HG03439 (cell line): Measurements from ENCODE around the gene LIMCH1.
"Not testable (repeated sequence)": the region's sequence is repeated elsewhere in the genome, so short reads cannot be mapped to it uniquely, and the experiment has no call there.

Source experiments
- ATAC-seq: cut with Tn5 transposase; IDR thresholded peaks from one replicate; pipeline ENCODE4 v1.9.1; 2021; ENCODE audit warnings: mild to moderate bottlenecking, moderate library complexity; ENCODE audit not compliant: unreplicated experiment

Gene LIMCH1

DNA sequence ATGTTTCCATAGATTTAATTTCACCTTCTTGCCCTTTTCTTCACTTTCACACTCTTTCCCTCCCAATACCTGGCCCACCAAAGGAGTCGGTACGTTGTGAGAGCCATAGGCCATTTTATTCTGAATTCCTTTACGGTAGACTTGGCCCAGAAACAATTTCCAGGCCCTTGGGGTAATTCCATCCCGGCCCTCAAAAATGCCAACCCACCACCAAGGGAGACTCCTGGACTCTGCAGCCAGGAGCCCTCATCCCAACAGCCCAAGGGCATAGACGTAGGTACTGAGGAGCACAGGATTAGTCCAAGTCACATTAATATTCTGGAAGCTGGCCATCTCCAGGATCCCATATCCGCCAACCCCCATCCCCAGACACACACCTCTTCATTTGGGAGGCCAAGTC, 102.9 kb downstream of the LIMCH1 start:
- no peak for ATAC-seq

DNA sequence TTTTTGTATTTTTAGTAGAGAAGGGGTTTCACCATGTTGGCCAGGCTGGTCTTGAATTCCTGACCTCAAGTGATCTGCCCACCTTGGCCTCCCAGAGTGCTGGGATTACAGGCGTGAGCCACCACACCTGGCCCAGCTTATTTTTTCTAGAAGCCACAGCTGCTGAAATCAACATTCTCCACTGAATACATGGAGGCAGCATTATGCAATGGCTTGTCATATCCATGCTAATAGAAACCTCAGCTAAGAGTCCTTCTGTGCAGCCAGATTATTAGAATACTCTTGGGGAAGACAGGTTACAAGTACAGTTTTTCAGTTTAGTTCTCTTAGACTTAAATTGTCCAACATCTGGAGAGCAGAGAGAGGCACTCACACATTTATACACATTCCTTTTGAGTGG, 104.8 kb downstream of the LIMCH1 start:
- ATAC-seq = not testable (repeated sequence)

DNA sequence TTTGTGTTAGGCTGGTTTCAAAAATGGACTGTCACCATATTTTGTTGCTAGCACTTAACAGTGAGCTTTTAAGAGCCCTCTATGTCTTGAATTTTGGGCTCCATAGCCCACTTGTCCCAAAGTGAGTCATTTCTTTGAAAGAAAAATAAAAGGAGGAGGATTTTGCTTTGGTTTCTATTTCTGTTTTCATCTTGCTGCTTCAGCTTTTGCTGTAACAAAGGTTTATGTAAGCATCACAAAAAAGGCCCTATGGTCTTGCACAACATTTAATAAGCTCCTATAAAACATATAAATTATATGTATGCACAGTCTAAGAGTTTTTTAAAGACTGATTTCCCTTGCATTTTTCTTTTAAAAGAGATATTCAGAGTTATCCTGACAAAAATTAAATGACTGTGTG, 105.4 kb downstream of the LIMCH1 start:
- no peak for ATAC-seq

DNA sequence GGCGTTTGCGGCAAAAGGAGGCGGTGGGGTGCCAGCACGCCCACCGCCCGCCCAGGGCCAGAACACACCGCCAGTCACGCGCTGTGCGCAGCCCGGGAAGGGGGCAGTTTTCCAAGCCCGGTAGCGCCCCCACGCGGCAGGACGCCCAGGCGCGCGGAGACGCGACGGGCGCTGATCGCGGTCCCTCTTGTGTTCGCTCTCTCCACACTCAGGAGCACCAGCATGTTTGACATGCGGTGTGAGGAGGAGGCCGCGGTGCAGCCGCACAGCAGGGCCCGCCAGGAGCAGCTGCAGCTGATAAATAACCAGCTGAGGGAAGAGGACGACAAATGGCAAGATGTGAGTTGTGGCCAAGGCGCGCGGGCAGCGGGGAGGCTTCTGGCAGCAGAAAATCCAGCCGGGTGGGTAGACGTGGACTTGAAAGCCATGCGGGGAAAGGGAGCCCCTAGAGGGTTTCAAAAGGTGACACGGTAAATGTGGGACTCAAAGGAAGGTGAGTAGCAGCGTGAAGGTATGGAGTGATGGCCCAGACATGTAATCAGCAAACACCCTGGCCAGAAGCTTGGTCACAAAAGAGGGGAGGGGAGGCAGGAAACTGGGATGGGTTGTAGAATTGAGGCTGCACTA, 106.4 kb downstream of the LIMCH1 start:
- ATAC-seq = no peak

DNA sequence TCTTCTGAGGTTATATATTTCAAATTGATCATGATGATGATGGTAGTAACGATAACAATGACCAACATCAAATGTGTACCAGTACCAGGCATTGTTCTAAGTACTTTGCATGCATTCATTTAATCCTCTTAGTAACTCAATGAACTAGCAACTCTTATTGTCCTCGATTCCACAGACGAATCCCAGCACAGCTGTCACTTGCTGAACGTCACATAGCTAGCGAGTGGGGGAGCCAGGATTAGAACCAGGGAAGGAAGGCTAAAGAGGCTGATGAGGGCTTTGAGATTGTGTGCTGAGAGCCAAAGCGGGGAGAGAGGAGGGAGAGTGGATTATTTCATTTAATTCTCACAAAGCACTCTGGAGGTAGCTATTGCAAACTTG, 106.9 kb downstream of the LIMCH1 start:
- no peak for ATAC-seq

DNA sequence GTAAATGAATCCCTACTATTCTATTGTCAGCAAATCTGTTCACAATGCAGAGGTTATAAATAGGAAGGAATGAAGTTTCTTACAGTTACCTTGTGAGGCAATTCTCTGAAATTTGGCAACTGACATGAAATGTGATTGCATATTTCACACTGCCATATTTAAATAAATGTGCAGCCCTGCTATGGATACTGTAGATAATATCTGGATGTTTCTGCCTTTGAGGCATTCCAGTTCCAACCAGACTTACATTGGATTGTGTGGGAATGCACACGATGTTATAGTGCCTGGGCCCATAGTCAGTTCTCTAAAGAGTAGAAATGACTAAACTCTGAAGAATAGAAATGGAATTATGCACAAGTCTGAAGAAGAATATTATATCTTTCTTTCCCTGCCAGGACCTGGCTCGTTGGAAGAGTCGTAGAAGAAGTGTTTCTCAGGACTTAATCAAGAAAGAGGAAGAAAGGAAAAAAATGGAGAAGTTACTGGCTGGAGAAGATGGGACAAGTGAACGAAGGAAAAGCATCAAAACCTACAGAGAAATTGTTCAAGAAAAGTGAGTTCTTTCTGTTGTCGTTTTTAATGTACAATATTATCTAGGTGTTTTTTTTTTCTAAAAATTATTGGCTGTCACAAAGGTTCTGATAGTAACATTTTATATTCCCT, 107.9 kb downstream of the LIMCH1 start:
- ATAC-seq = no peak

DNA sequence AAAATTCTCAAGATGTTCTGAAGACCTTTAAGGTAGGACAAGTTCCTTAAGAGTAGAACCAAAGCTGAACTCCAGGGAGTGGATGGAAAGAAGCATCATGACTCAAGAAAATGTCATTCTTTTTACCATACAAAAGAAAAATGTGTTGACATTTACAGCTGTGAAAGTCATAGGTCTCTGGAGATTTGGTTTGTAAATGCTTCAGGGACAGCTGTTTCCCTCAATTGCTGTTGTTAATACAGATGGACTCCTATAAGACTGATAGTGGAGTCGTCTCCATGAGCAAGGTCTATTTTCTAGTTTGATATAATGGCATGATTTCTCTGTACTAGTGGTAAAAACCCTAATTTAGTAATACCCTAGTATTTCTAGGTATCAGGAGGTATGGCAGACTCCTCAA, 108.9 kb downstream of the LIMCH1 start:
- no peak for ATAC-seq

DNA sequence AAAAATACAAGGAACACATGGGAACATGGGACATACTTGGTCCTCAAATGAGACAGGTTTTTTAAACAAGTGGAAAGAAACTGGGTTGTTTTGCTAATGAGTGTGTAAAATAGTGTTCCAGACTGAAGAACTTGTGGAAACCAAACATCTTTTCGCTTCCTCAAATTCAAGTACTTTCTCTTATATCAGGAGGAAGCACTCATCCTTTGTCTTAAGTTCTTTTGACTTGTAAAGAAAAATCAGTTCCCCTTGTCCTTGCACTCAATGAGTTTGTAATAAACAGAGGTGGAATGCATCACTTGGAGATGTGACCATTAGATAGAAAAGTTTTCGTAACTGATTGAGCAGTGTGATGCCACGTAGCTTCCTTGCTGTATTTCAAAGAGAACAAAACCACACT, 109.4 kb downstream of the LIMCH1 start:
- ATAC-seq = no peak

DNA sequence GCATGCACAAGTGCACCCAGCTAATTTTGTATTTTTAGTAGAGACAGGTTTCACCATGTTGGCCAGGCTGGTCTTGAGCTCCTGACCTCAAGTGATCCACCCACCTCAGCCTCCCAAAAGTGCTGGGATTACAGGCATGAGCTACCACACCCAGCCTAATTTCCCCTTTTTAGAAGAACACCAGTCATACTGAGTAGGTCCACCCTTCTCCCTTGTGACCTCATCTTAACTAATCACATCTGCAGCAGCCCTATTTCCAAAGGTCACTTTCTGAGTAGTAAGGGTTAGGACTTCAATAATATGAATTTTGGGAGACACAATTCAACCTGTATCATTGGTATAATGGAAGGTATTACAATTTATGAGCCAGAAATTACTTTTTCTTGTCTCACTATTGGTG, 113.2 kb downstream of the LIMCH1 start:
- ATAC-seq = not testable (repeated sequence)

DNA sequence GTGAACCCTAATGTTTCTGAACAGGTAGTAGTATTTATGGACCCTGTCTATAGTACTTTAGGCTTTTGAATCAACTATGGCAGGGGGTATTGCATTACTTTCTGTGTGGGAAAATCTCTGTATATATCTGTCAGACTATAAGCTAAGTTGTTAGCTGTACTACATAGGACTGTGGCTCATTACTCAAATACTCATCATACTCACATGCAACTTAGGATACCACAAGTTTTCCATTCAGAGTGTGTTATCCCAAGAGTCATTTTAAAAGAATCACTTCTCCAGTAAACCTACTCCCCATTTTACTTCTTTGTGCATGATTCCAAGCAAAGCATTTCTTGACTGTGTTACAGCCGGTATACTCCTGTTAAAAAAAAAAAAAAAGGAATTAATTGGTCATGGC, 115.0 kb downstream of the LIMCH1 start:
- ATAC-seq = no peak

DNA sequence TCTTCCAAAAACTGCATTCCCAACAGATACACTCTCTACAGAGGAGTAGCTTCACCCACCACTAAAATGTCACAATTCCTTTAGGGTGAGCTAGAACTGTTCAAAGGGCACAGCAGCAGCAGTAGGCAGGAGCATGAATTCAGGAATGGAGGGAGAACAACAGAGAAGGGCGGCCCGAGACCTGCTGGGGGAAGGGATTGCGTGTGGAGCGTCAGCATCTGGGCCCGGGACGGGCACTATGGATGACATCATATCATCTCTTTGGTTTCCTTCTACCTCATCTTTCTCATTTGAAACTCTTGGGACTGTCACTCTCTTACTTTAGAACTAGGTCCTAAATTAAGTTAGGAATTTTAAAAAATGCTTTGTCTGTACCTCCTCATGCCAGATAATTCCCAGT, 115.6 kb downstream of the LIMCH1 start:
- no peak for ATAC-seq

DNA sequence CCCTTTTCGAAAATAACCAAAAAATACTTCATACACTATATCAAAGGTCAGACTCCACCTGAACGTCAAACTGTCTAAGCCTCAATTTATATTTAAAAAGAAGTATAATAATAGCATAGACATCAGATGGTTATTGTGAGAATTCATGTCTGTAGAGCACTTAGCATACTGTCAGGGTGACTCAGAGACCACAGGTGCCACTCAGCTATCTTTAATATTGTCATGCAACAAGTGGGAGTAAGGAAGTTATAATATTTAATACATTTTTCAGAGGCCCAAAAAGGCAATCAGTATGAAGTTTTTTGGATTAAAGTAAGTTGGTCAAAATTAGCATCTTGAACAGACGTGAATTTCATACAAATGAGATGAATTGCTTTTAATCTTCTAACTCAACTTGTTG, 117.2 kb downstream of the LIMCH1 start:
- no peak for ATAC-seq

DNA sequence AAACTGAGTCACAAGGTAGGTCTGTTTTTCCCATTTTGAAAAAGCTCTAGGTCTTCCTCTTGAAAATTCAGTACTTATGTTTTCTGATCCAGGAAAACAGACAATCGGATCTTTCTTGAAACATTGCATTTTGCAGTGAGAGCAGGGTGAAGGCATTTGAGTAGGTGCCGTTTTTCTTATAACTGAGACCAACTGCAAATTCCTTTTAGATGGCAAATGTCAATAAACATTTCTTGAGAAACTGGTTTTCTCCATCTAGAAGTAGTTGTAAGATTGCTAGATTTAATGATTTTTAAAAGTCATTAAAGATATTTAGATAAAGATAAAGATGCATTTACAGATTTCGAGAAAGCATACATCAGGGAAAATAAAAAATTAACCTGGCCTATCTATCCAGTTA, 118.1 kb downstream of the LIMCH1 start:
- no peak for ATAC-seq

DNA sequence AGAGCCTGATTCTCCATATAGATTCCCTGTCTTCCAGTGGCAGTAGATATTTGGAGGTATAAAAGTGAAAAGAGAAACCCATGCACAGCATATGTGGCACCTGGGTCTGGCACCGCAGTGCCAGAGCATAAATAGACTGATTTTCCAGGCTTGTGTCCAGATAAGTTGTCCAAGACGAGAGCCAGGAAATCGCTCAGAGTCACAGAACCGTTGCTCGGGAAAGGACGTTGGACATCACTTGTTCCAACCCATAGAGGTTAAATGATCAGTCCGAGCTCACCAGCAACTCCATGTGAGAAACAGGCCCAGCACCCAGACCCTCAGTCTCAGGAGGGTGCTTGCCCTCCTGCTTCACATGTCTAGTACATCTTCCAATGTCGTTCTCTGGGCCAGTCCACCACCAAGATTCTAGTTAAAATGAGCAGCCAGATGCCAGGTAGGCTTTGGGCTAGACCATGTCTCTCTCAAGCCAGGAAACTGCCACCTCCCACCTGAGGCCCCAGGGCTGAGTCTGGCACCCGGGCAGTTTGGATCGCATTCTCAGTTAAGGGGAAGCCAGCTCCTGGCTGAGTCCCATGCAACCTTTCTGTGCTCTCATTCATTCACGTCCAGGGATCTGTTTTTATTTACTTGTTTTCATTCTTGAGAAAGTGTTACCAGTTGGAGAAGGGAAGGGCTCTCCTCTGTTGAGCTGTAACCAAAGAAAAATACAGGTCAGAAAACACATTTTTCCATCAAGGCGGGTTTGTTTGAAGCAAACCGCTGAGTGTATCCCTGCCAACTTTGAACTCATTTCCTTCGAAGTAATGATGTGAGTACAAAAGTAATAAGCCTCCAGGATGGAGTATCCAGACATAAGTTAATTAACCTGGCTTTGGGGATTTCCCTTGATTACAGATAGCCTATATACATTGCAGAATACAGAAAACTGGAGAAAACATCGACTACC, 118.9 kb downstream of the LIMCH1 start:
- ATAC-seq = no peak

DNA sequence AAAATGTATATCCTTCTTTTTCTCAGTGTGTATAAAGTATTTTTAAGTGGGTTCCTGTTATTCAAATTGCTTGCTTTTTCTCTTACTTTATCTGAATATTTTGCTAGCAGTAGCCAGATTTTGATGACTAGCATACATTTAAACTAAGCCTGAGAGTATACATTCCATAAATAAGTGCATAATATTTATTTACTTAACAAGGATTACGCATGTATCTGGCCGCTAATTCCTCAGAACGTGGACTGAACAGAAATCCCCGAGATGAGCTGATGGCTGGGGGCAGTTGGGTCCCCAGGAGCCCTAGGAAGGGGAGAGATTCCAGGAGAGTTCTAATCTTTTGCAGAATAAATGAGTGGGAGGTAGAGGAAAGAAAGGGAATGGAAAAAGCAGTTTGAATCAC, 119.6 kb downstream of the LIMCH1 start:
- no peak for ATAC-seq

DNA sequence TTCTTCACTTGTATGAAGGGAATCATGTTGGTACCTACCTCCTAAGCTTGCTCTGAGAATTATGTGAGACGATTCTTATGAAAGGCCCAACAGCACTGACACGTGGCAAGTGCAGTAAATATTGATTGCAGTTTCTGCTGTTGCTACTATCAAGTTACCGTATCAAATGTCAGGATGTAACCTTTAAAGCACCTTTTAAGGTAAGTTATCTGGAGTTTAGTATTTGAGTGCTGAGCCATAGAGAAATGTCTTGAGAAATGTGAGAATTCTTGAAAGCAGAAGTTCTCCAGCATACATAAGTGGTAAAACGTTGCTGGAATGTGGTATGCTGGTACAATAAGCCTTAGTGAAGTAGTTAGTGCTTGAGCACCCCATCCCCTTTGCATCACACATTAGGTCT, 120.2 kb downstream of the LIMCH1 start:
- ATAC-seq = no peak

DNA sequence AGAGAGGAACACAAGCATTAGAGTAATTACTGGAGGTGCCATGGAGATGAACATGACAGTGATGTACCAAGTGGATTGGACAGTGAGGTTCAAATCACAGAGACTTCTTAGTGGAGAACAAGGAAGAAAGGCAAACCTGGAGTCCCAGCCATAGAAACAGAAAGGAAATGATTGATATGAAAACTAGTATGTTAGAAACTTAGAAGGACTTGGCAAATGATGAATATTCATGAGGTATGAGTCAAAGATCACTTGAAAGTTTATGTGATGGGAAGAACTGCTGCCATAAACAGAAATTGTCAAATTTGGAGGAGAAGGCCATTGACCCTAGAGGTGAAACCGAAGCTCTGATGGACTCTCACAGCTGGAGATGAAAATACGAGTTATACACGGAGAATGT, 122.4 kb downstream of the LIMCH1 start:
- no peak for ATAC-seq

DNA sequence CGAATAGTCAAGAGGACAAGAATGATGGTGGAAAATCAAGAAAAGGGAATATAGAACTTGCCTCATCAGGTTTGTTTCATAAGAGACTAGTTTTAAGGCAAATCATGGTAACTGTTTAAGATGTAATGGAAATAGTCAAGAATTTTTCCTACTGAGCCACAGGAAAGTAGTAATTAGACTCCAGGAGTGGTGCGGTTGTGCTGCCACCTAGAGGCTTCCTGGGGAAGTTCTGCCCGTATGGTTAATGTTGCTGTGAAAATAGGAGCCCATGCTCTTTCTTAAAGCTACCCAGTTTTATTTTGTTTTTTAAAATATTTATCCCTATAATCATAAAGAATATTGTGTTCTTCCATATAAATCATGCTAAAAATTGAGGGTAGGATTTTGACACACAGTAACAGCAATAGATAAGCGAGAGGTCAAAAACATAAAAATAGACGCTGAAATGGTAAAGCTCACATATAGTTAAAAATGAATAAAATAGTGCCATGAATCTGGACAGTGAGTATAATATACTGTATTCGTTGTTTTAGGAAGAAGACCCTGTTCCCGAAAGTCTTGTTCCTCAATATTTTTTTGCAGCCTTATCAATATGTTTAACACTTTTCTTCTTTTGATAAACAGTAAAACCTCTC, 123.6 kb downstream of the LIMCH1 start:
- no peak for ATAC-seq

DNA sequence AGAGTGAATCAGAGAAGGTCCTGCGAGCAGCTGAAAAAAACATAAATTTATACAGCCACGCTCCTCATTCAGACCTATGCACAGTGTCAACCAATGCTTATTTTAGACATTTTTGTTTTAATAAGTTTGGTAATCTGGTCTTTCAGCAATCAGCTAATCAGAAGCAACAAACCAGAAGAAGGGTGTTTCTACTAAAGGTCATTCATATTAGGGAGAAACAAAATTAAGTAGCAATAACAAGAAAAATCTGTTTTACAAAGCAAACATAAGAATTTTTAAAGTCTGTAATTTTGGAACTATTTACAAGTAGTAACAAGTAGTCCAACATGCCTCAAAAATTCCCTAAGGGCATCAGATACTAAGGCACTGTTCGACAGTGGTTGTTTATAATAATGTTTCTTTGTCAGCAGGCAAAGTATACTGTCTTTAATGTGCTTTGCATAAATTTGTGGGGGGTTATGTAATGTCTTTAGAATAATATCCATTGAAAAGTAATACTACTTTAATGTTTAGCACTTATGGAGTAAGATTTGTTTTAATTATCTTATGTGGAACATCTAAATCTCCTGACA, 127.8 kb downstream of the LIMCH1 start:
- ATAC-seq = no peak

DNA sequence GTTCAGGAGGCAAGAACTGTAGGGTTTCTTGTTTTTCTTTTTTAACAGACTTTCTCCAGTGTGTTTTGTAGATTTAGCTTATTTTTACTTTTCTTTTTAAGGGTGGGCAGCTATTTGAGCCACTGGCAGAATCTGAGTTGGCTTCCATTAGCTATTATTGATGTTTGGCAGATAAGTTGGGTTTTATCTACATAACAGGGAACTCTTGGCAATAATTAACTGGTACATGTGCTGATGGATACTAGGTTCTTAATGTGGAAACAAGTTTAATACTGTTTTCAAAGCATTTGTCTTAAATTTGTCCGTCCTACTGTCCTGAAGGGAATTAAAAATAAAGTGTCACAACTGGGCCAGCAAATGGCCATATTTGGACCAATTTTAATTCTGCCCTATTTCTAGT, 130.1 kb downstream of the LIMCH1 start:
- ATAC-seq = no peak

DNA sequence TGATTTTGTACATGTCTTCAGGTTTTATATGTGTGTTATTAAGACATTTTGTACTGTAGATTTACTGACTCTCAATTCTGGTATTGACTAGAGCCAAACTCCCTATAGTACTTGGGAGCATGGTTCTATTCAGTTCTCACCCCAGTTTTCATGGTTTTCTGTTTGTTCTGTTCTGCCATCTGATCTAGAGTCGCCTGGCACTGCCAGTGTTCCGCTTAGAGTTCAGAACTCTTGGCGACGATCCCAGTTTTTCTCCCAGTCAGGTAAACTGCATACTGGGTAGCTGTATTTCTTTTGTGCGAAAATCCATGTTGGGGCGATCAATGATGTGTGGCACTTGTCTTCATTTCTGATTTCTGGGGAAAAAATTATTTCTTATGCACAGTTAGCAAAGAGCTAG, 132.6 kb downstream of the LIMCH1 start:
- ATAC-seq = no peak
